ENCODE measurements around the gene RCL1. TPM values are rescaled to one million over a fixed set of nuclear protein-coding genes. Genes with fewer than 3 reads are reported as not detected.
"Not testable (repeated sequence)": the region's sequence is repeated elsewhere in the genome, so short reads cannot be mapped to it uniquely, and the experiment has no call there.

The RCL1 gene
- total RNA-seq, 1 donor from 2014 or later = 28.3 TPM

DNA sequence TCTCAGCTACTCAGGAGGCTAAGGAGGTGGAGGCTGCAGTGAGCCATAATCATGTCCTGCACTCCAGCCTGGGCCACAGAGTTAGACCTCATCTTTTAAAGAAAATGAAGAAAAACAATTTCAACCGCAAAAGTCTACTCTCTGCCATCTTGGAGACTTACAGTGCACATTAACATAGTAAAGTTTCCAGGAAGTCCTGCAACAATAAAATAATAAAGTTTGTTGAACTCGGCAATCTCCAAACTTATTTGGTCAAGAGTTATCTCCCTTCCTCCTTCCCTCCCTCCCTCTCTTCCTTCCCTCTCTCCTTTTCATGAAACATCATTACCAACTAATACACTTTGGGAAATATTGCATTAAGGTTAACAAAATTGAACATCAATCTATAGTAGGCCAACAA, 98.2 kb downstream of the RCL1 start:
- intact Hi-C loops (cut with DNase I) = no loop called here
- H3K27me3 ChIP-seq = no peaks in the 10 kb centered on the region
- no peak overlapping the region for H3K4me3 ChIP-seq
- no peaks in the 10 kb centered on the region for H3K36me3 ChIP-seq
- no peaks in the 10 kb centered on the region for H3K9me3 ChIP-seq
- H3K27ac ChIP-seq = peak overlapping the region; percentile 74 to 81
- H3K4me1 ChIP-seq = peaks cover 0 to 29% of the 10 kb centered on the region in 2 donors
- no peak for DNase-seq (ENCODE audit: low spot score in 2 of 2)
- no peak for TF ChIP-seq CTCF (IDR thresholded peaks at IDR 0.05)

GRCh38 chr9:4891674-4892073, 98.9 kb downstream of the RCL1 start:
- DNase-seq (ENCODE audit: low spot score in 2 of 2) = no peak

DNA sequence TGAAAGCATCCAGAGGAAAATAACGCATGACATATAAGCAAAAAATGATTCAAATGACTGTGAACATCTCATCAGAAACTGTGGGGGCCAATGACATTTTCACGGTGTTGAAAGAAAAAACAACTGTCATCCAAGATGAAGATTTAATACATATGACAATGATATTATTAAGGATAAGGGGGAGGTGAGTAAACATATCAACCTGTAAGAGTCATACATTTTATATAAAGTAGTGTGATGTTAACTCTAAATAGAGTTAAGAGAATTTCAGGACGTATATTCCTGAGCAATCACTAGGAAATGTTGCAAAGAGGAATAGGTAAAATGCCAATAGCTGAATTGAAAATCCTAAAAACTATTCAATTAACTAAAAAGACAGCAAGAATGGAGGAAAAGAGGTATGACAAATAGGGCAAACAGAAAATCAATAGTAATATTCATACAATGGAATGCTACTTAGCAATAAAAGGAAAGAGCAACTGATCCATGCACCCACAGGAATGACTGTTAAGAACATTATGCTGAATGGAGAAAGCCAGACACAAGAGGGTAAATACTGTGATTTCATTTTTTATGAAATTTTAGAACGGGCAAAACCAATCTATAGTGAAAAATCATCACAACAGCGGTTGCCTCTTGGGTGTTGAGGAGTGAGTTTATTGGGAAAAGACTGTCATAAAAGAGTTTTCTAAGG, 99.9 kb downstream of the RCL1 start:
- H3K36me3 ChIP-seq = no peaks in the 10 kb centered on the region
- no peak for TF ChIP-seq CTCF (IDR thresholded peaks at IDR 0.05)
- no peaks in the 10 kb centered on the region for H3K9me3 ChIP-seq
- no peak overlapping the region for H3K27ac ChIP-seq
- no peak for DNase-seq (ENCODE audit: low spot score in 2 of 2)
- H3K4me3 ChIP-seq = no peak overlapping the region
- peaks cover 0 to 20% of the 10 kb centered on the region in 2 donors for H3K4me1 ChIP-seq
- no peaks in the 10 kb centered on the region for H3K27me3 ChIP-seq
- intact Hi-C loops (cut with DNase I) = no loop called here

More at GRCh38 chr9:4891674-4892073, 98.9 kb downstream of the RCL1 start:
- Histone ChIP-seq H3K4me1 (peaks cover 0 to 28% of the 10 kb centered on the region in 2 donors), H3K27ac (peak overlapping the region; percentile 74 to 81), H3K4me3 (no peak overlapping the region), H3K9me3 (no peaks in the 10 kb centered on the region), H3K36me3 (no peaks in the 10 kb centered on the region), H3K27me3 (no peaks in the 10 kb centered on the region)
- TF ChIP-seq CTCF (IDR thresholded peaks at IDR 0.05) = no peak
- intact Hi-C loops (cut with DNase I) = no loop called here

DNA sequence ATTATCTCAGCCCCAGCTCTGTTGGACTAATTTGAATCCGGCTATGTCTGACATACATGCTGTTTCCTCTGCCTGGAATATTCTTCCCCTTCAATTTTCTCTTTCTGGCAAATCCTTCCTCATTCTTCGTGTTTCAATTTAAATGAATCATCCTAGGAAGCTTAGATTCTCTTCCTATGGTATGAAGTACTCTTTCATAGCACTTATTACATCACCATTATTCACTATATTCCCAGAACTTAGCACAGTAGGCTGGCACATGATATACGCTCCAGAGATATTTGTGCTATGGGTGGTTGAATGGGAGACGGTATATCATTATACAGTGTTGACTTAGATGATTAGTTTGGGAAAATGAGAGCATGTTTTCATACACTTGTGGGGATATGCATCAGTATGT, 101.3 kb downstream of the RCL1 start:
- Histone ChIP-seq H3K9me3 (no peaks in the 10 kb centered on the region), H3K4me3 (no peak overlapping the region), H3K27ac (no peak overlapping the region), H3K36me3 (no peaks in the 10 kb centered on the region), H3K27me3 (no peaks in the 10 kb centered on the region), H3K4me1 (peaks cover 0 to 18% of the 10 kb centered on the region in 2 donors)
- TF ChIP-seq CTCF (IDR thresholded peaks at IDR 0.05) = no peak
- DNase-seq (ENCODE audit: low spot score in 2 of 2) = no peak
- intact Hi-C loops (cut with DNase I) = no loop called here

GRCh38 chr9:4899853-4900252, 107.1 kb downstream of the RCL1 start:
- H3K4me1 ChIP-seq; H3K9me3 ChIP-seq; H3K27ac ChIP-seq; DNase-seq (ENCODE audit: low spot score in 2 of 2); H3K4me3 ChIP-seq; H3K27me3 ChIP-seq; H3K36me3 ChIP-seq: not testable (repeated sequence)
- intact Hi-C loops (cut with DNase I) = loop anchor here (5.0 kb wide), 1 partner anchor 42 kb away; no protein-coding TSS in a partner anchor

DNA sequence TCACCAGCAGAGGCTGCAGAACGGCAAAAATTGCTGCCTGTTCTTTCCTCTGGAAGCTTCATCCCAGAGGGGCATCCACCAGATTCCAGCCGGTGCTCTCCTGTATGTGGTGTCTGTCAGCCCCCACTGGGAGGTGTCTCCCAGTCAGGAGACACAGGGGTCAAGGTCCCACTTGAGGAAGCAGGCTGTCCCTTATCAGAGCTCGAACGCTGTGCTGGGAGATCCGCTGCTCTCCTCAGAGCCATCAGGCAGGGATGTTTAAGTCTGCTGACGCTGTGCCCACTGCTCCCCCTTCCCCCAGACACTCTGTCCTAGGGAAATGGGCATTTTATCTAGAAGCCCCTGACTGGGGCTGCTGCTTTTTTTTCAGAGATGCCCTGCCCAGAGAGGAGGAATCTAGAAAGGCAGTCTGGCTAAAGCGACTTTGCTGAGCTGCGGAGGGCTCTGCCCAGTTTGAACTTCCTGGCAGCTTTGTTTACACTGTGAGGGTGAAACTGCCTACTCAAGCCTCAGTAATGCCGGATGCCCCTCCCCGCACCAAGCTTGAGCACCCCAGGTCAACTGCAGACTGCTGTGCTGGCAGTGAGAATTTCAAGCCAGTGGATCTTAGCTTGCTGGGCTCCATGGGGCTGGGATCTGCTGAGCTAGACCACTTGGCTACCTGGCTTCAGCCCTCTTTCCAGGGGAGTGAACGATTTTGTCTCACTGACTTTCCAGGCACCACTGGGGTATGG, 108.8 kb downstream of the RCL1 start:
- not testable (repeated sequence) for H3K9me3 ChIP-seq, H3K27me3 ChIP-seq, H3K36me3 ChIP-seq
- peak in 1 of 2 donors; percentile 72 for DNase-seq (ENCODE audit: low spot score in 2 of 2)
- intact Hi-C loops (cut with DNase I) = loop anchor here (5.0 kb wide), 1 partner anchor 41 kb away; no protein-coding TSS in a partner anchor
- Histone ChIP-seq H3K4me1 (peaks cover 4 to 13% of the 10 kb centered on the region in 2 donors), H3K27ac (peak overlapping the region in 1 of 2 donors; percentile 12), H3K4me3 (peak overlapping the region in 1 of 2 donors; percentile 41)
